ENCODE results near the gene SGIP1. TPM values are rescaled to one million over a fixed set of nuclear protein-coding genes. Genes with fewer than 3 reads are reported as not detected.
"Not testable (repeated sequence)": the region's sequence is repeated elsewhere in the genome, so short reads cannot be mapped to it uniquely, and the experiment has no call there.

Gene SGIP1
- total RNA-seq, 2 experiments from 2014 or later, result not detected

- ChIA-PET POLR2A (no interaction called here), CTCF (no interaction called here)
Observed at GRCh38 chr1:66788231-66788939, 254.4 kb downstream of the SGIP1 start.

- CTCF ChIA-PET, result no interaction called here
- POLR2A ChIA-PET, result no interaction called here
Observed at GRCh38 chr1:66791621-66792610, 258.0 kb downstream of the SGIP1 start.

- POLR2A ChIA-PET, CTCF ChIA-PET: not testable (repeated sequence)
Observed at GRCh38 chr1:66795839-66796238, 261.9 kb downstream of the SGIP1 start.

Other genes with a start within 250 kb of the SGIP1 start
- gene DYNLT5, start 218.3 kb downstream of the SGIP1 start, total RNA-seq, result not detected